GM12873 (cell line): ENCODE data around the gene RBM45.

Experiments
- TF ChIP-seq, protein P1 (sequence below): IDR thresholded peaks from 2 replicates; pipeline ENCODE4 v1.5.1; 2012; ENCODE audit warnings: low read depth, mild to moderate bottlenecking, moderate library complexity, low read length, control low read depth; ENCODE audit not compliant: insufficient read depth; ENCODE audit errors: missing control alignments

The RBM45 gene

GRCh38 chr2:178152977-178153376 lies 40.7 kb downstream of the RBM45 start:
- TF ChIP-seq, protein P1, sequence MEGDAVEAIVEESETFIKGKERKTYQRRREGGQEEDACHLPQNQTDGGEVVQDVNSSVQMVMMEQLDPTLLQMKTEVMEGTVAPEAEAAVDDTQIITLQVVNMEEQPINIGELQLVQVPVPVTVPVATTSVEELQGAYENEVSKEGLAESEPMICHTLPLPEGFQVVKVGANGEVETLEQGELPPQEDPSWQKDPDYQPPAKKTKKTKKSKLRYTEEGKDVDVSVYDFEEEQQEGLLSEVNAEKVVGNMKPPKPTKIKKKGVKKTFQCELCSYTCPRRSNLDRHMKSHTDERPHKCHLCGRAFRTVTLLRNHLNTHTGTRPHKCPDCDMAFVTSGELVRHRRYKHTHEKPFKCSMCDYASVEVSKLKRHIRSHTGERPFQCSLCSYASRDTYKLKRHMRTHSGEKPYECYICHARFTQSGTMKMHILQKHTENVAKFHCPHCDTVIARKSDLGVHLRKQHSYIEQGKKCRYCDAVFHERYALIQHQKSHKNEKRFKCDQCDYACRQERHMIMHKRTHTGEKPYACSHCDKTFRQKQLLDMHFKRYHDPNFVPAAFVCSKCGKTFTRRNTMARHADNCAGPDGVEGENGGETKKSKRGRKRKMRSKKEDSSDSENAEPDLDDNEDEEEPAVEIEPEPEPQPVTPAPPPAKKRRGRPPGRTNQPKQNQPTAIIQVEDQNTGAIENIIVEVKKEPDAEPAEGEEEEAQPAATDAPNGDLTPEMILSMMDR = no peak

- TF ChIP-seq, protein P1 = no peak
Observed at GRCh38 chr2:178155524-178155923, 43.3 kb downstream of the RBM45 start.

DNA sequence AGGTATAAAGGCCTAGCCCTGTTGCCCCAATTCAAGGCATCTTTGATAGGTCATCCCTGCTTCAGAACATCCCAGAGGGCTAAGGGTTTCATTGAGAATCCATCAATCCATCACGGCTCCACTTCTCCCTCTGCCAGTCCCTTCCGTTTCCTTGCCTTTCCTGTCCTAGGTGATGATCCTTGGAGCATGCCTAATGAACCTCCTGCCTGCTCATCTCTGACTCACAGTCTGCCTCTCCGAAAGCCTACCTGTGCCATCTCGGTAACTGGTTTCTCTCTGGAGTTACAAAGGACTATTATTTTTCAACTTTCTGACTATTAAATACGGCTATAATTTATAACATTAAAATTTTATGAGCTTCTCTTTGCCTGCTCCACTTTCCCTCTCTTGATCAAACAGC lies 45.3 kb downstream of the RBM45 start:
- TF ChIP-seq, protein P1 = no peak

DNA sequence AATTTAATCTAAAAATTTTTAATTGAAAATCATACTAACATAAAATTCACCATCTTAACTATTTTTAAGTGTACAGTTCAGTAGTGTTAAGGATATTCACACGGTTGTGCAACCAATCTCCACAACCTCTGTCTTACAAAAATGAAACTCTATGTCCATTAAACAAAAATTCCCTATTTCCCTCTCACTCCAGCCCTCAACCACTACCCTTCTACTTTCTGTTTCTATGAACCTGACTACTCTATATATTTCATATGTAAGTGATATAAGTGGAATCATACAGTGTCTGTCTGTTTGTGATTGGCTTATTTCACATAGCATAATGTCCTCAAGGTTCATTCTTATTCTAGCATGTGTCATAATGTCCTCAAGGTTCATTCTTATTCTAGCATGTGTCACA lies 47.7 kb downstream of the RBM45 start:
- TF ChIP-seq, protein P1 = no peak

GRCh38 chr2:178160601-178161000 lies 48.4 kb downstream of the RBM45 start:
- TF ChIP-seq, protein P1 = no peak

DNA sequence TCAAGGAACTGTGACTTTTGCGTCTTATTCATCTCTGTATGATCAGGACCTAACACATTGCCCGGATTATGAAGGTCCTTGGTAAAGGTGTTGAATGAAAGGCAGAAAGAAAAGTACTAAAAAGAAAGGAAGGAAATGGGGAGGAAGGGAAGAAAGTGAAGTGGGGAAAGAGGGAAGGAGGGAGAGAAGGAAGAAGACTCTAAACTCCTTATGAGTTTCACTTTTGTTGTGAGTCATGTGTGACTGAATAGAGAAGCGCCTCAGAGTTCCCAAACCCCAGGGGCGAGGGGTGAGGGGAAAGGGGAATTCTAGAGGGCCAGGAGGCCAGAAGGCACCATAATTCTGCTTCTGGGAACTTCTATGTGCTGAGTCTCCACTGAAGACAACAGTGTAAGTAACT lies 51.2 kb downstream of the RBM45 start:
- TF ChIP-seq, protein P1 = no peak

GRCh38 chr2:178163911-178164310 lies 51.7 kb downstream of the RBM45 start:
- TF ChIP-seq, protein P1 = no peak
